ENCODE data around the gene ZNF516. TPM values are rescaled to one million over a fixed set of nuclear protein-coding genes. Genes with fewer than 3 reads are reported as not detected.

The ZNF516 gene
- total RNA-seq, 2 donors from 2014 or later: 24.3 to 32.5 TPM

DNA sequence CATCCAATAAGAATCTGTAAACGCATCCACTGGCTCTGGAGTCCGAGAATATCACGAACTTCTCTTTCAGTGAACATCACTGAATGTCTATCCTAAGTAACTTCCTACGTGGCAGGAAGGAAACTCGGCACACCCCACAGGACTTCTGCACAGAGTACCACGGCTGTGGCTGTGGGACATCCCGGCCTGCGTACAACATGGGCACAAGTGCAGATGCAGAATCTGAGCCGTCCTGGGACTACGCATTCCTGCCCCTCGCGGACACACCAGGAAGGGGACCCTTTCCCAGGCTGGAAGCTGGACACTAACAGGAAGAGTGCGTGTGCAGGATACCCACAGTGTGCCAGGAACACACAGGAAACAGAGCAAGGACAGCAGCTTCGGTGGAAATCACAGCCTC lies 60.6 kb downstream of the ZNF516 start:
- peak; percentile 68 for DNase-seq (ENCODE audit: low spot score)
- intact Hi-C loops (cut with DNase I): no loop called here

DNA sequence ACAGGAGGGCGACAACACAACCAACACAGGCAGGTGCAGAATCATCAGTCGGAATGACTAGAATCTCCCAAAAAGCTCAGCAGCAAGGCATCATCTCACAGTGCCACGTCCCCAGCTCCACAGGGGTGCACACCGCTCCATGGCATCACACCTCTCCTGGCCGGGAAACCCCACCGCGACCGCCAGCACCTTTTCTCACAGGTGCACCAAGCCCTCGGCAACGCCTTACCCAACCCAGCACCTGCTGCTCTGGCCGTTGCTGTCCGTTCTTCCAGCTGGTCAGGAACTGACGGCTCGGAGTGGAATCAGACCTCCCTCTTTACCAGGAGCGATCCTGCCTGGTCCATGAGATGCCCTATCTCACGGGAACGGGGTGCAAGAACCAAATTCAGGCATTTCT lies 61.3 kb downstream of the ZNF516 start:
- peak; percentile 62 for DNase-seq (ENCODE audit: low spot score)
- intact Hi-C loops (cut with DNase I): loop anchor here in 1 of 2 donors (2.0 kb wide), 1 partner anchor 15 kb away; no protein-coding TSS in a partner anchor

DNA sequence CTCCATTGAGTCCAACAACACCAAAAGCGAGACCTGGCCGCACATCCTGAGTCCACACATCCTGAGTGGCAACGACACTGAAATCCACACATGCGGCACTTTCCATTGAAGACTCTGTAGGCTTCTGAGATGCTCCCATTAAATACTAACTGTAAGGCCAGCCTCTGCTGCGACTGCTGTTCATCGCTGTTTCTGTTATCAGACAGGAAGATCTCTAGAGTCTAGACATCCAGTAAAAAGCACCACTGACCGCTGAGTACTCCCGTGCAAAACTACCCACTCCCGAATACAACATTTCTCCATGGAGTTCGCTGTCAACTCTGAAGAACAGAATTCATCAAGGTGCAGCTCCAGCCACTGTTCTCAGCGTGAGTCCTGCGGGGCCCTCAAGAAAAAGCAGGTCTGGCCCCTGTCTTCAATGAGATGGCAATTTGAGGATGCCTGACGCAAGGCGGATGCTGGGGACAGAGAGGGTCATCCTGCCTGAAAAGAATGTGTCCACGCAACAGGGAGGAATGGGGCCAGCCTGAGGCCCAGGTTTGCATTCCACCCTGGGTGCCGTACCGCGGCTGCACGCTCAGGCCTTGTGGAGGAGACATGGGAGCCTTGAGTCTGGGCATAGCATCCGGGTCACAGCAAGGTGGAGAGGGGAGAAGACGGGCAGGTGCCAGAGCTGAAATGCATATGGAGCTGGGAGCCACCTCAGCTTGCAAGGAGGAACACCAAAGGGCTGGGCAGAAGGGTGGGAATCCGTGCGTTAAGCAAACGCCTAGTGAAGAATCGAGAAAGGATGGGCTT lies 61.9 kb downstream of the ZNF516 start:
- no peak for DNase-seq (ENCODE audit: low spot score)
- intact Hi-C loops (cut with DNase I): loop anchor here in 1 of 2 donors (2.0 kb wide), 1 partner anchor 16 kb away; no protein-coding TSS in a partner anchor

DNA sequence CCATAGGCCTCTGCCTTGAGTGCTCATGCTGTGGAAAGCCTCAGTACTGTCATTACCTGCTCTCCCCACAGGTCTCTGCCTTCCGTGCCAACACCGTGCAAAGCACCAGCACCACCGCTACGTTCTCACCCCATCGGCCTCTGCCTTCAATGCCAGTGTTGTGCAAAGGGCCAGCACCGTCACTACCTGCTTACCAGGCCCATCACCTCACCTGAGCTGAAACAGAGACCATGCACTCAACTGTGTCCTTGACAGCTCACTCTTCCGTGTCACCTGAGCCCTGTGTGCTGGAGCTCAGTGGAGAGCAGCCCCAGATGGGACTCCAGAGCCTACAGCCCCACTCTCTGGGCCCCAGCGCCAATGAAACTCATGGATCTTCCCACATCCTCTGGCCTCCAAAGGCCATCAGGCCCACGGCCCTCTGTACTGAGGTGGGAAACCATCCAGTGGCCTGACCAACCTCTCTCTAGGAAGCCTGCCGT lies 62.7 kb downstream of the ZNF516 start:
- DNase-seq (ENCODE audit: low spot score): no peak
- intact Hi-C loops (cut with DNase I): loop anchor here in 1 of 2 donors (2.0 kb wide), 1 partner anchor 16 kb away; no protein-coding TSS in a partner anchor

DNA sequence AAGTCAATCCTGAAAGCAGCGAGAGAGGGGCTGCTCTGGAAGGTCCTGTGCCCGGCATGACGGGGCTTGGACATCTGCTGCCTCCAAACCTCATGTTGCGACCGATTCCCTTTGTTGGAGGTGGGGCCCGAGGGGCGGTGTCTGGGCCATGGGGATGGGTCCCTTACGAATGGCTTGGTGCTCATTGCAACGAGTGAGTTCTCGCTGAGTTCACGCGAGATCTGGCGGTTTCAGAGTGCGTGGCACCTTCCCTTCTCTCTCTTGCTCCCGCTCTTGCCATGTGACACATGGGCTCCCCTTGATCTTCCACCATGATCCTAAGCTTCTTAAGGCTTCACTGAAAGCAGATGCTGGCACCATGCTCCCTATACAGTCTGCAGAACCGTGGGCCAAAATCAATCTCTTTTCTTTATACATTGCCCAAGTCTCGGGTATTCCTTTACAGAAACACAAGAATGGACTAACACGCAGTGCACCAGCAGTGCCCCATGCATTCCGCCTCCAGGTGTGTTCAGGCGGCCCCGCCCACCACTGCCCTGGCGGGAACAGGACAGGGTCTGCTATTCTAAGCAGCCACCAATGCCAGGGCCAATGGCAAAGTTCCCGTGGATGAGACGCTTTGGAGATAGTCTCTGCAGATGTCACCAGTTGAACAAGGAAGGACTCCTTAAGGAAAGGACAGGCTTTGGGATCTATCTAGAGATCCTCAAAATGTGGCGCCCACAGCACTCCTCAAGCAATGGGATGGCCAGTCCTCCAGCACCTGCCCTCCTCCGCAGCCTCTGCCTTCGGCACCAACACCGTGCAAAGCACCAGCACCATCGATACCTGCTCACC lies 63.4 kb downstream of the ZNF516 start:
- intact Hi-C loops (cut with DNase I): loop anchor here in 1 of 2 donors (2.0 kb wide), 1 partner anchor 17 kb away; no protein-coding TSS in a partner anchor
- no peak for DNase-seq (ENCODE audit: low spot score)

DNA sequence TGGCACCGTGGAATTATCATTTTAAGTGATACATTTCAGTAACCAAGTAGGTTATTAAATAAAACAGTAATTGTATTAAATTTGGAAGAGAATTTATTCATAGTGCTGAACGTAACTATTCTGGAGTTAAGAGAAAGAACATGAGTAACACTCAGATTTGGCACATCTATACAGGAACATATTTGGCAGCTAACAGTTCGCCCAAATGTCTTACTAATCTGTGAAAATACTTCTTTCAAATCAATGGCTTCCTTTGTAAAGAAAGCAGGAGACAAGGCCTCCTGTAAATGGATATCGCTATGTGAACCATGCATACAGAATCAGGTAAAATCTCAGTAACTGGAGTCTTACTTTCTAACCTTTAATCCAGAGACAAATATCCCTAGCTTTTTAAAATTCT lies 64.4 kb downstream of the ZNF516 start:
- DNase-seq (ENCODE audit: low spot score): no peak
- intact Hi-C loops (cut with DNase I): no loop called here

DNA sequence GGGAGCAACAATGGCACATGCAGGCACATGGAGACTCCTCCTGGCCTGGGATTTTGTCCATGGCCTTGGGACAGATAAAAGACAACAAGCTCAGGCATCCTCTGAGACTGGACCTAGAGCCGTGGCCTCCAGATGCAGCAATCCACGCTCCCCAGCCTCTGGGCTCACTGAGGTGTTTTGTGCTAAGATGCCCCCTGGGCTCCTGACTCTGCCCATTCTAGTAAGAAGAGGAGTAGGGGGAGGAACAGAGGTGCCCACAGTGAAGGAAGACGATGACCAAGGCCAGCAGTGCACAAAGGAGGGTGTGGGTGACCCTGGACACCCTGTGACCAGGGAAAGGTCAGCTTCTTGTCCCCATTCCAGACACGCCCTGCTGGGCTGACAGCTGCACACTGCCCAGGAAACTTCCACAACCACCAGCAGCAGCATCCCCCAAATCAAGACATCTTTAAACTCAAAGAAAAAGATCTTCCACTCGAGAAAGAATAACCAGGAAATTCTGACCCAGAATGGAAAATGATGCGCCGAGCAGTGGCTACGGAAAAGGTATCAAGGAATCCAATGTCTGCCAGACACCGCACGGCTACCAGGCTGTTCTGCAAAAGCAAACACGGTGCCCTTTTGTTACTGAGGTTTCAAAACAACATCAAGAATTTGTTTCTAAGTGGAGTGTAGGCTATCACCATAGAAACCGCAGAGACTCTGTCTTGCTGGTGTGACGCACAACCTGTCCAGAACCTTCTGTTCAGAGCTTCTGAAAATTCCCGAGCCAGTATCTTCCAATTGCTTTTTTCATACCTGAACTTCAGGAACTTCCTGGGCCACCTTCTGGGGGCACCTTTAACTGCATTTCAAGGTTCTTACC lies 65.5 kb downstream of the ZNF516 start:
- DNase-seq (ENCODE audit: low spot score): no peak
- intact Hi-C loops (cut with DNase I): no loop called here

DNA sequence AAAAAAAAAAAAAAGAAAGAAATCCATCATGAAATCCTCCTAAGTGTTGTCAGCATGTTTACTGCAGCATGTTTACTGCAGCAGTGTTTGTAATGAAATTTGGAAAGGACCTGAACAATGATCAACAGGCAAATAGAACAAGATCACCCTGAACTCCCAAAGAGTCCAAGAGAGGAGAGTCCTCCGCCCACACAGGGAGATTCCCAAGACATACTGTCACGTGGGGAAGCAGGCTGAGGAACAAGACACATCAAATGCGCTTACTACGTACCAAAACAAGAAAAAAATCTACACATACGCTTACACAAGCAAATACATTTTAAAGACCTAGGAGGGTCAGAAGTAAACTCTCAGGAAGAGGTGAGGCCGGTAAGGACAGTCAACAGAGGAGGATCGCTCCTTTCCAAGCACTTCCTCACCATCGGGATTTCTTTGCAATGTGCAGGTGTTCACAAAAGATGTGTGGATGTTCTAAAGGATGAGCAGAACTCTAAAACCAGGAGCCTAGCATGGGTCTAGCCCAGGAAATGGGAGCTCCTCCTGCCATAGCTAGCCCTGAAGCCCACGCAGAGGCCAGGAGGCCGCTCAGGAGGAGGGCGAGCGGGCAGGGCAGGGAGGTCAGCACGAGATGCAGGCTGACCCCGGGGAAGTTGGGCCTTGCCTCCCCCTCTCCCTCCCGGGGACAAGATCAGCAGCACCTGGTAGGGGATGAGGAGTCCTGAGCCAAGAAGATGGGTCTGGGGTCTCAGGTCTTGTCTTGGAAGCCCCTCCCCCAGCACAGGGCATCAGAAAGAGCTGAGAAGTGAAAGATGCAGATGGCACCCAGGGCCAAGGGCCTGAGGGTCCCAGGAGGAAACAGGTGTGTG lies 66.4 kb downstream of the ZNF516 start:
- intact Hi-C loops (cut with DNase I): no loop called here
- no peak for DNase-seq (ENCODE audit: low spot score)

DNA sequence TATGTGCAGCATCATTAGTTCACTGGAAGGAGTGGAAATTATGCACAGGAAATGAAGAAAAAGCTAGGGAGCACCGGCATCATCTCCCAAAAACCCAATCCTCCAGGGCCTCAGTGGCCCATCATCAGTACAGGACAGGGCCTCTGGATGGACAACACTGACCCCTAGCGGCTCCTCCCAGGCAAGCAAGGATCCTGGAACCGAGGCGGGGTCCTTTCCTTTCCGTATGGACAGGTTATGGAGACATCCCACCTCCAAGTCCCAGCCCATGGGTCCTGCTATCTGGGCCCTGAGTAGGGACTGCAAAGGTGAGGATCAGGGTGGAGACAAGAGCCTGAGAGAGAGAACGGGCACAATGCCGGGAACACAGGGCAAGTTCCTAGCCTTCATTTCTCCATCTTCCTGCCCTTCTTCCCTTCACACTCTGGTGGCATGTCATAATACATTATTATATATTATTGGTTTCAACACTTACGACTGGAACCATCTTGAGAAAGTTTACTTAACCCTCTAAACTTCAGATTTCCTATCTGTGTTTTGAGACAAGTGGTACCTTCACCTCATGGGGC lies 68.2 kb downstream of the ZNF516 start:
- DNase-seq (ENCODE audit: low spot score): no peak
- intact Hi-C loops (cut with DNase I): no loop called here

DNA sequence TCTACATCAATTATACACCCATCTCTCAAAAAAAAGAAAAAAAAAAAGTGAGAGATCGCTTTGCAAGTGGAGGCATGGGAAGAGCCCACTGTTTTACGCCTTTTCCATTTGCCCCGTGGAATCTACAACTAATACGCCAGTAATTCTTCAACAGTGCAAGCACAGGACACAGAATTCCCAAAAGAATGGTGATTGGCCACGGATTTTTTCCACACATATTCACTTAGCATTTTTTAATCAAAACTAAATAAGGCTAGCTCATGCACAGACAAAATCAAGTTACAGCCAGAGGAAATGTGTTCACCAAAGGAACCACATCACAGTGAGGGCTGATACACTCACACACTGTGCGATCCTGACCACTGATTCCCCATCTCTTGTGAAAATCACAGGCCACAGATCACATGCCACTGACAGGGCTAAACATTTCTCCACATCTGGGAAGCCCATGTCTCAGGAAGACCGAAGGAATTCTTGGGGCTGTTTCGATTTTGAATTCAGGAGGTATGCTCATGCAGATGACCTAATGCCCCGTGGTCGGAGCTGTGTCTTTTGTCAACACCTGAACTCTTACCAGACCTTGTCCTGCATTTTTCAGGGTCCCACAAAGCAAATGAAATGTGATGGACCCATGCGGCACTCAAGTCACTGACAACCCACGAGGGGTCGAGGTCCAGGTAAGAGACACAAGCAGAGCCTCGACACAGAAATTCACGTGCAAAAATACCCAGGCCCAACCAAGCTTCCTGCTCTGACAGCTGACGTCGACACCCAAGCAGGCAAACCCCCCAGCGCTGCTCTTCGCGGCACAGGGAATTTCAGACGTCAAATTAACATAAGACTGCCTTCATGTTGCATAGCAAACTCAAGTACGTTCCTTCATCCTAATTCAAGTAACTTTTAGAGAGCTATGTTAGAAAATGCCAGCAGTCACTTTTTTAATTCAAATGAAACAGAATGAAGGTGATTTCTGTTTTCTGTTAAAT lies 69.6 kb downstream of the ZNF516 start:
- DNase-seq (ENCODE audit: low spot score): no peak
- intact Hi-C loops (cut with DNase I): no loop called here

DNA sequence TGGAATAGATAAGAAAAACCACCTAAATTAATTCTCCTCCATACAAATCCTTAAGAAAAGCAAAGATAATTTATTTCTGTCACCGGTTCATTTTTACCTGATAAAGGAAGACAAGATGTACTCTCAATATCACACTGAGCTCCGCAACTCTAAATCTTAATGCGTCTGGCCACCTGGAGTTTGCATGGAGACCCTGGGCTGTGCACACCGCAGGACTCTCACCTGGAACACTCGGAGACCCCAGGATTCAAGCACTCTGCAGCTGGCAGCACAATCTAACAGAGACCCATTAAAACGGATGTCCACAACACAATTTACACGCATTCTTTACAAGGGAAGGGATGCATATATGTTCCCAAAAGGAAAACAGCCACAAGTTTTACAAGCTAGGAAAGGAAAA lies 72.2 kb downstream of the ZNF516 start:
- no peak for DNase-seq (ENCODE audit: low spot score)
- intact Hi-C loops (cut with DNase I): no loop called here

DNA sequence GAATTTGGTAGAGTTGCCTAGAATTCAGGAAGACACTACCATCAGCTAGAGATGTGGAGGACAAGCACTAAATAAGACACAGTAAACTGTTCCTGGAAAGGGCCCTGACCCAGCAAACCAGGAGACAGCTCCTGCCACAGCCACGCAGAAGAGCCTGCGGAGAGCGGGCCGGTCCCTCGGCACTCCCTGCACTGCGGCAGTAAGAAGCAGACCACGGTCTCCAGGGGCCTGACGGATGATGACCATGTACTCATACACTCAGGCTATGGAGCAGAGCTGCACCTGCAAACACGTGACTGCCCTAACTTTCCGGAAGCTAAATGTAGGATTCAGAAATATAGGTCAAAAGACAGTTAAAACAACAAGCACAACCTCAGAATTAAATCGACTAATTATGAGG lies 72.9 kb downstream of the ZNF516 start:
- intact Hi-C loops (cut with DNase I): no loop called here
- no peak for DNase-seq (ENCODE audit: low spot score)

DNA sequence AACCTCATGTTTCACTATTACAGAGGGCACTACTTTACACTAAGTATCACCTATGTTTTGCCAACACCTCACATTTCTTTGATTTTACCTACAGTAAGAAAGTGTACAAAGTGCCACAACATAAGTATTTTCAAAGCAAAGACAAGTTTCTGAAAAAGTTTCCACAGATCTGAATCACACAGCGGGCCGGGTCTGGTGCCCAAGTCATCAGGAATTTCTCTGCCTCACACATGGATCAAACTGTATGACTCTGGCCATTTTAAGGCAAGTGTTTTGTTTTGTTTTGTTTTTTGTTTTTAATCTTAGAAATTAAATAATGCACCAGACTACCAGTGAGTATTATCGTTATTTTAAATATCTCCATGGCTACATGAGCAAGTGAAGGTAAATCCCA lies 73.4 kb downstream of the ZNF516 start:
- intact Hi-C loops (cut with DNase I): no loop called here
- no peak for DNase-seq (ENCODE audit: low spot score)

DNA sequence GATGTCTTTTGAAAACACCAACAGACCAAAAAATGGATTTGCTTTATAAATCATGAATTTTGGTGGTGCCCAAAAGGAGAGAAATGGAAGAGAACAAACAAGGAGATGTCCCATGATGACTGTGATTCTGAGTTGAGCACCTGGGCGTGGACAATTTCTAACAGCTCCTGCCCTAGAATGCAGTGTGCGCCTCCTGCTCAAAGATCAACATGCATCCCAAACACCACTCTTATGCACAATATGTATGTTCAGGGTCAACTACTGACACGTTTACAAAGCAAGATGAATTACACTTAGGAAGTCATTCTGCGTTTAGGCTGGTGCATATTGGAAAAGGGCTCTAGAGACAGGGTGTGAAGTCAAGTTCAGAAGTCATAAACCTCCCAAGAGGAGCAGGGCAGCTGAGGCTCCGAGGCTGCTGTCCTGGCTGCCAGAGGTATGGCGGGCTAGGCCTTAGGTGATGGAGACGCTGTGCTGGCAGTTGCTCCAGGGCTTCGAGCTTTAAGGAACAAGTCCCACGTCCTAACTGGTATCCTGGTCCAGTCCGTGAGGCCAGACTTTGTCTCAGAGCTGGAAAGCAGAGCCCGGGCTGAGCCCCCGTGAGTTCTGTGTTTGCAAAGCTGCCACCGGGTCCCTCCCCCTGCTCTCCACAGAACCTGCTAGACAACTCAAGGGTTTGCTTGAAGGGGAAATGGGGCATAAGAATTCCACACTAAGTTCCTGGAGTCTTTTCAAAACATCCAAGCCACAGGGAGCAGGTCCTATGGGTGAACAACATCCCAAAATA lies 74.0 kb downstream of the ZNF516 start:
- DNase-seq (ENCODE audit: low spot score): no peak
- intact Hi-C loops (cut with DNase I): no loop called here

DNA sequence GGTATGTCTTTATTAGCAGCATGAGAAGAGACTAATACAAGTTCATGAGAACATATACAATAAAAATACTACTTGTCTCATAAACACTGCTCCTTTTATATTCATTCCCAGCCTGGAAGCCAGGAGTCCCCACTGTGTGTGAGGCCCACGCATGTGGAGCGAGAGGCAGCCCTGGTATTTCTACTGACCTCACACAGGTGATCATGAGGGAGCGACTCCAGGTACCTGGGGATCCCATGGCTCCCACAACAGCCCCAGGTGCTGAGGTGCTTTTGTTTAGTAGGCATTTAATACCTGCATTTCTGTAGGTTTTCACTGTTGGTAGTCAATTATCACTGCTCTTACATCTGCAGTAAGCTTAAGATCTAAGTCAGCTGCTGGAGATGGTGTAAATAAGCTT lies 75.2 kb downstream of the ZNF516 start:
- intact Hi-C loops (cut with DNase I): no loop called here
- no peak for DNase-seq (ENCODE audit: low spot score)

DNA sequence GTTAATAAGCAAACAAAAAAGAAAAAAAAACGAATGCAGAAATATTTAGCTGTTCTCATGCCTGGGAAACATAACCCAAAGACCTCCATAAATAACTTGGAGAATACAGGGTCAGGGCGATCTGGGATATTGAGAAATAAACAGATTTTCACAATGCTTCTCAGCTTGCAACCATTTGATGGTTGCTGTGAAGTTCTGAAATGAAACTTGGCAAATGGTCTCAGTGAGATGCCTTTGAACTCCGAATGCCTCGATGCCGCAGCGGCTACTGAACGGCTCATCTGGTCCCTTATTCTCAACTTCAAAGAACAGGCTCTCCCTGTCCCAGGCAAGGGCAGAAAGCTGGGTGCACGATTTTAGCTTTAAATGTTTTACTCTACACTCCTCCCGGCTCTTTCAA lies 78.1 kb downstream of the ZNF516 start:
- DNase-seq (ENCODE audit: low spot score): no peak
- intact Hi-C loops (cut with DNase I): no loop called here
